Measurements from ENCODE around the gene SUN1.

GRCh38 chr7:897086-897485 lies 64.8 kb downstream of the SUN1 start:
- TF ChIP-seq CTCF (IDR thresholded peaks at IDR 0.05) (no peak), POLR2AphosphoS5 (IDR thresholded peaks at IDR 0.05) (no peak), POLR2A (IDR thresholded peaks at IDR 0.05) (no peak)

Data from suprapubic skin (tissue), 4 donors.